Activated CD8-positive, alpha-beta memory T cell treated with anti-CD3 and anti-CD28 coated beads, Interleukin-2, amount 10 ng/mL, durations not matched to agents 7 days and 5 days (primary cell): Measurements from ENCODE around the gene GRB10. TPM values are rescaled to one million over a fixed set of nuclear protein-coding genes. Genes with fewer than 3 reads are reported as not detected.
A peak's percentile ranks its signal among the peaks of the same experiment; 100 is the strongest.

Experiments
- ATAC-seq: fragments of 150-1000 bp; cut with Tn5 transposase; one replicate; pipeline ENCODE4 v1.10.0; 2021; ENCODE audit warnings: moderate library complexity
- CTCF ChIA-PET: fragments of 350-600 bp; sonication (Branson Sonifier 250); formaldehyde crosslinking; loops from one replicate; lab custom pipeline; 2021; ENCODE audit warnings: antibody characterized with exemption; lab: Charles Lee
- DNase-seq: peaks from one replicate; pipeline ENCODE4 v3.0.0-alpha.2; 2020
- H3K27ac Mint-ChIP-seq: one replicate; pipeline ENCODE4 v1.8.0; 2021; ENCODE audit warnings: mild to moderate bottlenecking, mixed read lengths
- H3K27me3 Mint-ChIP-seq: one replicate; pipeline ENCODE4 v1.8.0; 2021; ENCODE audit warnings: mixed read lengths
- H3K36me3 Mint-ChIP-seq: one replicate; pipeline ENCODE4 v1.8.0; 2021; ENCODE audit warnings: mild to moderate bottlenecking, mixed read lengths
- H3K4me1 Mint-ChIP-seq: one replicate; pipeline ENCODE4 v1.8.0; 2021; ENCODE audit warnings: mixed read lengths
- H3K4me3 Mint-ChIP-seq: one replicate; pipeline ENCODE4 v1.8.0; 2021; ENCODE audit warnings: mild to moderate bottlenecking, moderate library complexity, mixed read lengths
- H3K9me3 Mint-ChIP-seq: one replicate; pipeline ENCODE4 v1.8.0; 2022; ENCODE audit warnings: low read depth, mixed read lengths
- total RNA-seq, 2 experiments: library from RNA; stranded (reverse); gene quantifications; one replicate each; pipeline ENCODE4 v1.2.3, GENCODE V29; 2021

GRB10 gene
- total RNA-seq, 2 experiments from 2014 or later, result 3.9 TPM

DNA sequence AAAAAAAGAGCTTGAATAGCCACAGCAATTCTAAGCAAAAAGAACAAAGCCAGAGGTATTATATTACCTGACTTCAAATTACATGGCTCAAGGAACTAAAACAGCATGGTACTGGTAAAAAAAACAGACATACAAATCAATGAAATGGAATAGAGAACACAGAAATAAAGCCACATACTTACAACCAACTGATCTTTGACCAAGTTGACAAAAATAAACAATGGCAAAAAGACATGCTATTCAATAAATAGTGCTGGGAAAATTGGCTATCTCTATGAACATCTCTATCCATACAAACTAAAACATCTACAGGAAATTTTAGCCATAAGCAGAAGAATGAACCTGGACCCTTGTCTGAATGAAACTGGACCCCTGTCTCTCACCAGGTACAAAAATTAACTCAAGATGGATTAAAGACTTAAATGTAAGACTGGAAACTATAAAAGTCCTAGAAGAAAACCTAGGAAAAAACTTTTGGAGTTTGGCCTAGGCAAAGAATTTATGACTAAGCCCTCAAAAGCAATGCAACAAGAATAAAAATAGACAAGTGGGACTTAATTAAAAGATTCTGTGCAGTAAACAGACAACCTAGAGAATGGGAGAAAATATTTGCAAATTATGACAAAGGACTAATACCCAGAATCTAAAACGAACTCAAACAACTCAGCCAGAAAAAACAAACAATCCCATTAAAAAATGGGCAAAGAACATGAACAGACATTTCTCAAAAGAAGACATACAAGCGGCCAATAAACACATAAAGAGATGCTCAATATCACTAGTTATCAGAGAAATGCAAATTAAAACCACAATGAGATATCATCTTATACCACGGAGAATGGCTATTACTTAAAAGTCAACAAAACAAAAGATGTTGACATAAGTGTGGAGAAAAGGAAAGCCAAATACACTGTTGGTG, 144.7 kb downstream of the GRB10 start:
- H3K27ac Mint-ChIP-seq, result no peak overlapping the region
- CTCF ChIA-PET, result interaction anchor here (7.5 kb wide), 1 partner anchor 170 kb away, joined by 58 read pairs; no protein-coding TSS in a partner anchor
- ATAC-seq (no peak), DNase-seq (no peak)
- H3K27me3 Mint-ChIP-seq, result peaks cover 29% of the 10 kb centered on the region
- peaks cover 11% of the 10 kb centered on the region for H3K9me3 Mint-ChIP-seq
- no peak overlapping the region for H3K4me3 Mint-ChIP-seq
- peaks cover 14% of the 10 kb centered on the region for H3K36me3 Mint-ChIP-seq
- H3K4me1 Mint-ChIP-seq, result peaks cover 28% of the 10 kb centered on the region

DNA sequence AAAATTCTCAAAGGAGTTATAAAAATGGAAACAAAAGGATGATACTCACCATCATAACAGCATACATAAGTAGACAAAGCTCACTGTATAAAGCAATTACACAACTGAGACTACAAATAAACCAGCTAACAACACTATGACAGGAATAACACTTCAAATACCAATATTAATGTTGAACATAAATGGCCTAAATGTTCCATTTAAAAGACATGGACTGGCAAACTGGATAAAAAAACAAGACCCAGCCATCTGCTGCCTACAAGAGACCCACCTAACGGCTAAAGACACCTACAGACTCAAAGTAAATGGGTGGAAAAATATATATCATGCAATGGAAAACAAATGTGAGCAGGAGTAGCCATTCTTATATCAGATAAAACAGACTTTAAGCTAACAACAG, 148.3 kb downstream of the GRB10 start:
- Mint-ChIP-seq H3K4me1 (peaks cover 10% of the 10 kb centered on the region), H3K36me3 (peaks cover 13% of the 10 kb centered on the region), H3K4me3 (no peak overlapping the region), H3K27me3 (peaks cover 29% of the 10 kb centered on the region), H3K27ac (no peak overlapping the region), H3K9me3 (peaks cover 11% of the 10 kb centered on the region)
- no peak for DNase-seq
- no peak for ATAC-seq
- CTCF ChIA-PET, result interaction anchor here (1.2 to 7.5 kb wide), 8 partner anchors 13 to 207 kb away, joined by 3 to 58 read pairs (median 15); no protein-coding TSS in a partner anchor

DNA sequence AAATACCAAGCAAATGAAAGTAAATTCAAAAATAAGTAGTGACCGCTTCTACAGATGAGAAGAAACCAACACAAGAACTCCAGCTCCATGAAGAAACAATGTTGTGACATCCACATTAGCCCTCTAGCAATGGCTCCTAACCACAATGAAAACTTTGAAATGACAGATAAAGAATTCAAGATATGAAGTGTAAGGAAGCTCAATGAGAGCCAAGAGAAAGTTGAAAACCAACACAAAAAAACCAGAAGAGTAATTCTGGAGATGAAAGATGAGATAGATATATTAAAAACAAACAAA, 149.3 kb downstream of the GRB10 start:
- DNase-seq, result no peak
- Mint-ChIP-seq H3K27ac (peak overlapping the region; percentile 15), H3K27me3 (peaks cover 37% of the 10 kb centered on the region), H3K4me3 (no peak overlapping the region), H3K9me3 (peaks cover 8% of the 10 kb centered on the region), H3K4me1 (peaks cover 9% of the 10 kb centered on the region), H3K36me3 (peaks cover 12% of the 10 kb centered on the region)
- ATAC-seq, result peak; percentile 14
- CTCF ChIA-PET, result interaction anchor here (0.9 to 7.5 kb wide), 22 partner anchors 8 to 206 kb away, joined by 3 to 58 read pairs (median 6); no protein-coding TSS in a partner anchor

DNA sequence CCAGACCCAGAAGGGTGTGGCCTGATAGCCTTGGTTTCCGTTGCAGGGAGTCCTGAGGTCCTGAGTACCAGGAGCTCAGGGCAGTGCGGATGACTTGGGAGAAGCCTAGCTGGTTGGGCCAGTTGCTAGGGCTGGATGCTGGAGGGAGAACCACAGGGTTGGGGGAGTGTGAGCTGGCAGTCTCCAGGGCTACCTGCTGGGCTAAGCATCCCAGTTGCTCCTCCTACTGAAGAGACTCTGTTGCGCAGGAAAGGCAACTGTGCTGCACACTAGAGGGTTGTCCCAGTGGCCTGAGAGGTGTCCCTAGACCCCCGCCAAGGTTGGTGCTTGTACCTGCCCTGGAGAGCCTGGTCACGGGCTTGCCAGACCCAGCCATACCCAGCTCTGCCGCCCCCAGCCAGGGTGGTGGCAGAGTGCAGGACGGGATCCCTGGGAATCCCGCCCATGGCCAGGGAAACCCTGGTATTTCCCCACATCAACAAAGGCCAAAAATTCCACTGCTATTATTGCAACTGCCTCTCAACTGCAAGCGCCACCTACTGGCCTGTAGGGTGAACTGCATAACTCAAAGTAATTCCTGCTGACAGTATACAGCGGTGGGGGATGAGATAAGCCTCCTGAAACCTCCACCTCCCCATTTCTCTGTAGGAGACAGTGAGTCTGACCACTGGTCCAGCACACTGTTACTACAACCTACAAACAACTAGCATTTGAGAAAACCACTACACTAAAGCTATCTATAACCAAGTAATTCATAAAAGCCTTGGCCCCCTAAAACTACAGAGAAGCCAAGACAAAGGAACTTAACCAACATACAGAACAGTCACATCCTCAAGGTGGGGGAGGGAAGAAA, 149.9 kb downstream of the GRB10 start:
- Mint-ChIP-seq H3K4me3 (no peak overlapping the region), H3K9me3 (peaks cover 8% of the 10 kb centered on the region), H3K27ac (peak overlapping the region; percentile 48), H3K36me3 (peaks cover 12% of the 10 kb centered on the region), H3K27me3 (peaks cover 39% of the 10 kb centered on the region), H3K4me1 (peaks cover 9% of the 10 kb centered on the region)
- peak; percentile 74 for DNase-seq
- peak; percentile 86 for ATAC-seq
- CTCF ChIA-PET, result interaction anchor here (0.9 to 7.5 kb wide), 25 partner anchors 8 to 540 kb away, joined by 3 to 58 read pairs (median 5); no protein-coding TSS in a partner anchor

DNA sequence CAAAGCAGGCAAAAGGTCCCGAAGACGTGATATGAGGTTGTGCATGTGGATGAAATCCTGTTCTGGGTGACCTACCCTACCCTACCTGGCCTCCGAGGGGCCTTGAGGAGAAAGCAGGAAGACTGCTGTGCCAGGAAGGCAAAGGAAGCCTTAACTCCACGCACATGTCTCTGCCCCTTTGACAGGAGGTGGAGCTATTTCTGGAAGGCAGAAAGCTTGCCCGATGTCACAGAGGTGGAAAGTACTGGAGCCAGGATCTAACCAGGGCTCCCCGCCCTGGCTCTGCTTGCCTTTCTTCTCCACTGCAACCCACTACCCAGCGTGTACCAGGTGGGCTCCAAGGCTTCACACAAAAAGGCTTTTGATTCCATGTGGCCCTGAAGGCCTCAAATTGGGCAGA, 151.1 kb downstream of the GRB10 start:
- DNase-seq (no peak), ATAC-seq (no peak)
- CTCF ChIA-PET, result interaction anchor here (1.4 to 7.5 kb wide), 8 partner anchors 10 to 539 kb away, joined by 3 to 58 read pairs (median 14); no protein-coding TSS in a partner anchor
- Mint-ChIP-seq H3K27ac (no peak overlapping the region), H3K36me3 (peaks cover 11% of the 10 kb centered on the region), H3K27me3 (peaks cover 44% of the 10 kb centered on the region), H3K4me3 (no peak overlapping the region), H3K9me3 (peaks cover 8% of the 10 kb centered on the region), H3K4me1 (peaks cover 9% of the 10 kb centered on the region)

DNA sequence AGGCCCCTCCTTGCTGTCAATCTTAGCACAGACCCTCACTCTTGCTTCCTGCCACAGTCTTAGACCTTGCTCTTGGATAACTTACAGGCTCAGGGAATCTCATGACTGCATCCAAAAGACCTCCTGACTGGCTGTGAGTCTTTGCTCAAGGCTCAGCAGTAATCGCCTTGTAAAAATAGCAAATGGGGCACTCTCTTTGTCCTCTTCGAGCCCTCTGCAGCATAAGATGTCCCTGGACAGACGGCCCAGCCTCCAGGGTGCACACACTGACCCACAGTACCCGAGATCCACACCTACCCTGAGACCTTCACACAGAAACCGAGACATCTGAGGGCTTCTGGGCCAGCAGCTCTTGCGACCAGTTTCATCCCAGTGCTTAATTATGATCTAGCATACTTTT, 151.6 kb downstream of the GRB10 start:
- Mint-ChIP-seq H3K27me3 (peaks cover 44% of the 10 kb centered on the region), H3K27ac (no peak overlapping the region), H3K36me3 (peaks cover 9% of the 10 kb centered on the region), H3K4me1 (peaks cover 9% of the 10 kb centered on the region), H3K9me3 (peaks cover 8% of the 10 kb centered on the region), H3K4me3 (no peak overlapping the region)
- ATAC-seq (no peak), DNase-seq (no peak)
- CTCF ChIA-PET, result interaction anchor here (1.1 to 7.5 kb wide), 6 partner anchors 10 to 163 kb away, joined by 3 to 58 read pairs (median 18); no protein-coding TSS in a partner anchor

DNA sequence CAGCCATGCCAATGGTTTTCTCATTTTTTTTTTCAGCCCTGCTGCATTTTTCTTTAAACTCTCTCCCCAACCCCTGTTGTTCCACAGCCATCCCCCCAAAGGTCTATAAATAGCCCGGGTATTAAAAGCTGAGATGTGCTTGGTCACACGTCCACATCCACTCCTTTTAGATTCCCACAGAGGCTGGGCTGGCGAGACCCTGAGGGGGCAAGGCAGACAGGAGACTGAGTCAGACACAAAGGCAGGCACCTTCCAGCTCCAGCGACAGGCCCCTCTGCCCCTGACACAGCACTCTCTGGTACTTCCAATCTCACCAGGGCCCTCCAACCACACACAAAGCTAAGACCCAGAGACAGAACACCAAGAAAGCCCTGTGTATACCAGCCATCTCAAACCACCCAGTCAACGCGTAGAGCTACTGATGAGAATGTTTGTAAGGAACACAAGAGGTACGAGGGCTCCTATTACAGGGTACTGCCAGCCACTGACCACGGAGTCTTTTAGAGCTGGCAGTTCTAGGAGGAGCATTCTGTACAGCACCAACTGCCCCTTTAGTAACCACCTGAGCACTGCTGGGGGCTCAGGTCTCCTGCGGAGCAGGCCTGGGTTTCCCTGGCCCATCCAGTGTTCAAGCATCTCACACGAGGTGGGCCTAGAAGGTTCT, 153.3 kb downstream of the GRB10 start:
- ATAC-seq (no peak), DNase-seq (no peak)
- peaks cover 44% of the 10 kb centered on the region for H3K27me3 Mint-ChIP-seq
- peaks cover 3% of the 10 kb centered on the region for H3K9me3 Mint-ChIP-seq
- CTCF ChIA-PET, result interaction anchor here (0.9 to 6.6 kb wide), 6 partner anchors 12 to 161 kb away, joined by 3 to 48 read pairs (median 5); no protein-coding TSS in a partner anchor
- H3K36me3 Mint-ChIP-seq, result peaks cover 5% of the 10 kb centered on the region
- no peak overlapping the region for H3K27ac Mint-ChIP-seq
- peaks cover 9% of the 10 kb centered on the region for H3K4me1 Mint-ChIP-seq
- H3K4me3 Mint-ChIP-seq, result no peak overlapping the region

DNA sequence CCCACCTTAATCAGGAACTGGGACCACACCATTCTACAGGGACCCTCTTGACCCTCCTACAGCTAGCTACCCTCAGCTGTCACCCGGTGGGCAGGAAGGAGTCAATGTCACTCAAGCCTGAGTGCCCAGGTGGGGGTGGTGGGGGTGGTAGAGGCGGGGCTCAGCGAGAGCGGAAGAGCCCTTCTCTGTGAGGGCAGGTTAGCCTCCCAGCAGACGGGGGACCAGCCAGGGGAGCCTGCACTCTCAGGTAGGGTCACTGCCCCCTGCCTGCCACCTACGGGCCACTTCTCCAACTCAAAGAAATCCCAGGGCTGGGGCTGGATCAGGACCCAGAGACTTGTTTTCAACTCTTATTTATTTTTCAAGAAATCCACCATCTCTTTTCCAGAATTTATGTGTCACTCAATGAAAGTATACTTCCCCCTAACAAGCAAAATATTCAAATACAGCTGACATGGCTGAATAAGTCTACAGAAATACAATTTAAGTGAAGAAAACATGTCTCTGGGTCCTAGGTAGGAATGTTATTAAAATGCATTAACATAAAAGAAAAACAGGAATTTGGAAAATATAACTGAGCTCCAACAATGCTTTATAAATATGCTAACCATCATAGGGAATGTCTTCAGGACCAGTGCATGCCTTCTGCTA, 154.1 kb downstream of the GRB10 start:
- H3K9me3 Mint-ChIP-seq, result no peaks in the 10 kb centered on the region
- no peak overlapping the region for H3K4me3 Mint-ChIP-seq
- ATAC-seq, result no peak
- H3K36me3 Mint-ChIP-seq, result peaks cover 5% of the 10 kb centered on the region
- H3K27ac Mint-ChIP-seq, result no peak overlapping the region
- peaks cover 47% of the 10 kb centered on the region for H3K27me3 Mint-ChIP-seq
- DNase-seq, result no peak
- CTCF ChIA-PET, result interaction anchor here (0.9 to 6.6 kb wide), 5 partner anchors 13 to 160 kb away, joined by 4 to 48 read pairs (median 6); no protein-coding TSS in a partner anchor
- peaks cover 9% of the 10 kb centered on the region for H3K4me1 Mint-ChIP-seq

DNA sequence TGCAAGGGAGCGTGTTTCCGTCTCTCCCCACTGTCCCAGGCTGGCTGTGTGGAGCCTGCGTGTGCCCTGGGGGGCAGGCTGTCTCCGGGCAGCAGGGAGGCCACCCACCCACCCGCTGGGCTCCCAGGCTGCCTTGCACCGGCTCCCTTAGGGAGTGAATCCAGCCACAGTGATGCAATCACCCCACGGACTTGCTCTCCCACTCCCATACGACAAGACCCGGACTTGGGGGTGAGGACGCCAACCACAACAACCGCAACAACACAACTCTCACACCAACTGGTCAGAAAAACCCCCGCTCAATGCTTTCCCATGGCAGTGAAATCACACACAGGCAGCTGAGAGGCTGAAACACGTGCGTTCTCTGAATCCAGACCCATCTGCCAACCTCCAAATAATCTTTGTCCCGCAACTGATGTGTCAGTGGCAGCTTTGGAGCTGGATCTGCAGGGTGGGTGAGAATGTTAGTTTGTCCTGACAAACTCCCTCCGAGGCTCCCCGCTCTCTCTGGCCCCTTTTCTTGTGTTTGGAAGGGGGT, 154.8 kb downstream of the GRB10 start:
- Mint-ChIP-seq H3K9me3 (no peaks in the 10 kb centered on the region), H3K36me3 (no peaks in the 10 kb centered on the region), H3K27me3 (peaks cover 44% of the 10 kb centered on the region), H3K4me1 (peaks cover 2% of the 10 kb centered on the region), H3K27ac (no peak overlapping the region), H3K4me3 (no peak overlapping the region)
- CTCF ChIA-PET, result no interaction called here
- DNase-seq, result no peak
- ATAC-seq, result no peak

DNA sequence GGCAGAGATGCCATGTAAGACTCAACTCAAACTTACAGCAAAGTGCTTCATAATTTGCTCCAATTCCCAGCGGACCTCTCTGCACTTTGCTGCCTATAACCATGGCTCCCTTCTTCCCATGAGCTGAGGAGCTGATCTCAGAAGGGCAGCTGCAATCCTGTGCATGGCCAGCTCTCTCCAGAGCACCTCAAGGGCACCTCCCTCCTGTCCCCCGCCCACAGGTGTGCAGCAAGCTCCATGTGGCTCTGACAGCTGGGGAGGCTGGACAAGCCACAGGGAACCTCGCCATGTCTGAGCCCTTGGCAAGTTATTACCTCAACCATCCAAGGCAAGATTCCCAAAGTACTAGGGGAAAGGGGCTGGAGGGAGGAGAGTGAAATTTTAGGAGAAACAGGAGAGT, 156.4 kb downstream of the GRB10 start:
- CTCF ChIA-PET, result interaction anchor here (1.7 kb wide), 1 partner anchor 158 kb away, joined by 8 read pairs; no protein-coding TSS in a partner anchor
- Mint-ChIP-seq H3K9me3 (no peaks in the 10 kb centered on the region), H3K4me3 (no peak overlapping the region), H3K27me3 (peaks cover 50% of the 10 kb centered on the region), H3K27ac (no peak overlapping the region), H3K36me3 (no peaks in the 10 kb centered on the region), H3K4me1 (no peaks in the 10 kb centered on the region)
- DNase-seq (no peak), ATAC-seq (no peak)

DNA sequence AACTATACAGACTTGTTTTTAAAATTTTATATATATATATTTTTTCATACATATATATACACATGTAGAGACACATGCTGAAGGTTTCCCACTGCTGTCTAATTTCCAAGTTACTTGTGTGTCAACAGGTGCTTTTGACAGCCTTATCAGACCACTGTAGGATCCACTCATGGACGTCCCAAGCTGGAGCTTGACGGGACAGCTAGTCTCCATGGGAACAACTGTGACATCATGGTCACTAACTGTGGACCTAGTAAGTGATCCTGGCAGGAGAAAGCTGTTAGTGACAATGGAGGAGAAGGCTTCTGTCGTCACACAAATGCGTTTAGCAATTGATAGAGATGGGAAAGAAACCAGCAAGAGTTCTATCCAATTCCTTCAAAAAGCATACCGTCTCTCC, 157.3 kb downstream of the GRB10 start:
- H3K4me3 Mint-ChIP-seq, result no peak overlapping the region
- H3K9me3 Mint-ChIP-seq, result no peaks in the 10 kb centered on the region
- no peaks in the 10 kb centered on the region for H3K4me1 Mint-ChIP-seq
- CTCF ChIA-PET, result interaction anchor here (1.1 to 1.7 kb wide), 2 partner anchors 9 to 157 kb away, joined by 8 read pairs; no protein-coding TSS in a partner anchor
- no peaks in the 10 kb centered on the region for H3K36me3 Mint-ChIP-seq
- DNase-seq (no peak), ATAC-seq (no peak)
- peaks cover 56% of the 10 kb centered on the region for H3K27me3 Mint-ChIP-seq
- no peak overlapping the region for H3K27ac Mint-ChIP-seq

DNA sequence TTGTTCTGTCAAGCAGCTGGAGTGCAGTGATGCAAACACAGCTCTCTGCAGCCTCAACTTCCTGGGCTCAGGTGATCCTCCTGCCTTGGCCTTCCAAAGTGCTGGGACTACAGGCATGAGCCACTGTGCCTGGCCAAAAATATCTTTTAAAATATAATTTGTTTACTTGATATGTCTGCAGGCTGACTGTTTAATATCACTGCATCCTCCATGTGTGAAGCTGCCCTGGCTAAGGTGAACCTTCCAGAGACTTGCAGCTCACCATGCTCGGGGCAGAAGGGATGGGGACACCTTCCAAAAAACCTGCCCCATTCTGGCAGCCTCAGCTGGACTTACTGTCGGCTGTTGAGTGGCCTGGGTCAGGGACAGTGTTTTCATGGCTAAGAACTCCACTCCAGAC, 159.9 kb downstream of the GRB10 start:
- CTCF ChIA-PET, result interaction anchor here (2.8 kb wide), 1 partner anchor 10 kb away, joined by 9 read pairs; no protein-coding TSS in a partner anchor
- H3K36me3 Mint-ChIP-seq, result no peaks in the 10 kb centered on the region
- H3K27ac Mint-ChIP-seq, result no peak overlapping the region
- no peaks in the 10 kb centered on the region for H3K9me3 Mint-ChIP-seq
- no peaks in the 10 kb centered on the region for H3K4me1 Mint-ChIP-seq
- peaks cover 64% of the 10 kb centered on the region for H3K27me3 Mint-ChIP-seq
- ATAC-seq (no peak), DNase-seq (no peak)
- H3K4me3 Mint-ChIP-seq, result no peak overlapping the region
